K562 (cell line): ENCODE results near the gene CD55. TPM values are rescaled to one million over a fixed set of nuclear protein-coding genes. Genes with fewer than 3 reads are reported as not detected.

Experiments
- ATAC-seq: fragments of 200-7000 bp; cut with Tn5 transposase; 3 replicates; pipeline ENCODE4 v1.9.1; 2020; ENCODE audit warnings: moderate library complexity
- BruUV-seq: library from RNA; stranded (reverse); fragments of 400-500 nt; replicated peaks from 2 replicates; lab custom pipeline; 2021; lab: Mats Ljungman, UMichigan
- CTCF ChIA-PET: fragments of 300-600 bp; formaldehyde crosslinking; extraction: SDS; loops from one replicate; lab custom pipeline; 2021; ENCODE audit warnings: low intra/inter-chr PET ratio; lab: Yijun Ruan, JAX
- POLR2A ChIA-PET: fragments of 300-600, 350-650 bp; sonication (Branson Sonifier 250); formaldehyde crosslinking; extraction: SDS; loops from one replicate; lab custom pipeline; 2021; ENCODE audit warnings: antibody characterized with exemption, inconsistent platforms; lab: Yijun Ruan, JAX
- DNase-seq, 4 experiments: peaks; one replicate each; pipeline versions ENCODE4 v3.0.0 to v3.0.0-alpha.2; 2011 to 2018; ENCODE audit warnings: low spot score in 3 of 4, mixed read lengths in 3 of 4; ENCODE audit errors: extremely low read depth in 1 of 4
- FAIRE-seq: peaks from 2 replicates; lab custom pipeline; 2011; peaks lifted over from hg19 to GRCh38; lab: Jason Lieb, UNC
- H2AFZ ChIP-seq: 2 replicates; pipeline ENCODE4 v1.6.0; 2011; ENCODE audit warnings: low read depth, low read length, control low read depth, inconsistent platforms
- H3K27ac ChIP-seq: fragments of 200-600 bp; 3 replicates; pipeline ENCODE4 v1.8.0; 2011; ENCODE audit warnings: low read depth, mild to moderate bottlenecking, control low read depth, inconsistent platforms, low read length, moderate library complexity, mixed read lengths; ENCODE audit errors: extremely low read depth
- H3K27me3 ChIP-seq, 2 experiments: fragments of 300-600 bp in 1 of 2; 2 replicates in 1 of 2; 3 replicates in 1 of 2; pipeline versions ENCODE4 v1.6.0 to v1.8.0; 2011; ENCODE audit warnings: inconsistent platforms in 2 of 2, low read length in 2 of 2, mild to moderate bottlenecking in 1 of 2, mixed read lengths in 1 of 2, moderate library complexity in 1 of 2; ENCODE audit not compliant: control insufficient read depth in 2 of 2, insufficient read depth in 2 of 2
- H3K36me3 ChIP-seq: fragments of 300-600 bp; 3 replicates; pipeline ENCODE4 v1.8.0; 2011; ENCODE audit warnings: mild to moderate bottlenecking, low read length, inconsistent platforms; ENCODE audit not compliant: control insufficient read depth, insufficient read depth
- H3K4me1 ChIP-seq, 2 experiments: fragments of 200-600 bp in 1 of 2; replicated peaks in 1 of 2; 2 replicates in 1 of 2; 3 replicates in 1 of 2; pipeline versions ENCODE4 v1.5.1 to v1.8.0; 2011; ENCODE audit warnings: inconsistent platforms in 2 of 2, low read length in 2 of 2, mild to moderate bottlenecking in 1 of 2, mixed read lengths in 1 of 2, moderate library complexity in 1 of 2; ENCODE audit not compliant: control insufficient read depth in 2 of 2, insufficient read depth in 2 of 2
- H3K4me2 ChIP-seq: 2 replicates; pipeline ENCODE4 v1.6.1; 2011; ENCODE audit warnings: low read length, control low read depth, inconsistent platforms, mixed read lengths; ENCODE audit not compliant: insufficient read depth
- H3K4me3 ChIP-seq: fragments of 200-600 bp; sonication (generic), shearing (Covaris generic); 2 replicates; pipeline ENCODE4 v1.5.1; 2016; ENCODE audit warnings: control low read depth, inconsistent platforms
- H3K79me2 ChIP-seq: fragments of 200-600 bp; 3 replicates; pipeline ENCODE4 v1.8.0; 2011; ENCODE audit warnings: low read length, inconsistent platforms; ENCODE audit not compliant: control insufficient read depth, insufficient read depth
- H3K9ac ChIP-seq, 2 experiments: 2 replicates each; pipeline versions ENCODE4 v1.6.0 to v1.6.1; 2011; ENCODE audit warnings: low read depth in 2 of 2, low read length in 2 of 2, control low read depth in 1 of 2, inconsistent platforms in 1 of 2, mild to moderate bottlenecking in 1 of 2, mixed read lengths in 1 of 2; ENCODE audit not compliant: insufficient read depth in 1 of 2
- H3K9me1 ChIP-seq: one replicate; pipeline ENCODE4 v1.6.0; 2011; ENCODE audit warnings: inconsistent platforms, mild to moderate bottlenecking, low read length, moderate library complexity; ENCODE audit not compliant: control insufficient read depth, insufficient read depth
- H3K9me3 ChIP-seq: replicated peaks from 2 replicates; pipeline ENCODE4 v1.5.1; 2011; ENCODE audit warnings: low read depth, low read length, inconsistent platforms; ENCODE audit not compliant: control insufficient read depth, insufficient read depth
- H4K20me1 ChIP-seq: replicated peaks from 2 replicates; pipeline ENCODE4 v1.6.1; 2011; ENCODE audit warnings: low read length, inconsistent platforms, mixed read lengths; ENCODE audit not compliant: control insufficient read depth, insufficient read depth
- ELF4 ChIP-seq: fragments of 450-650 bp; formaldehyde crosslinking; IDR thresholded peaks from 2 replicates; pipeline ENCODE4 v1.4.0; 2022; ENCODE audit warnings: missing genetic modification characterization
- KLF10 ChIP-seq: fragments of 250-450 bp; sonication (Bioruptor Pico); IDR thresholded peaks from 2 replicates; pipeline ENCODE4 v1.6.1; 2021; ENCODE audit warnings: matching md5 sums
- MGA ChIP-seq: fragments of 450-650 bp; IDR thresholded peaks from 2 replicates; pipeline ENCODE4 v1.6.1; 2016; ENCODE audit warnings: mild to moderate bottlenecking, moderate library complexity
- POLR2H ChIP-seq: IDR thresholded peaks from 2 replicates; pipeline ENCODE4 v1.6.1; 2016; ENCODE audit warnings: missing genetic modification characterization, low read depth, mild to moderate bottlenecking, control low read depth, missing compliant biosample characterization, moderate library complexity
- SLC30A9 ChIP-seq: fragments of 250-450 bp; sonication (Bioruptor Pico); IDR thresholded peaks from 2 replicates; pipeline ENCODE4 v1.8.0; 2022; ENCODE audit warnings: mild to moderate bottlenecking, moderate library complexity
- SMAD3 ChIP-seq: fragments of 450-650 bp; formaldehyde crosslinking; conservative IDR thresholded peaks from 2 replicates; pipeline ENCODE4 v1.4.0; 2020; ENCODE audit warnings: mild to moderate bottlenecking
- SP1 ChIP-seq: sonication (generic); formaldehyde crosslinking; IDR thresholded peaks from 2 replicates; pipeline ENCODE4 v1.8.1; 2022; ENCODE audit warnings: mild to moderate bottlenecking, missing genetic modification reagents
- TCF3 ChIP-seq: sonication (generic); formaldehyde crosslinking; IDR thresholded peaks from 2 replicates; pipeline ENCODE4 v1.4.0; 2020; ENCODE audit warnings: mild to moderate bottlenecking, missing genetic modification reagents
- ZNF175 ChIP-seq: fragments of 200-800 bp; sonication (Bioruptor generic); IDR thresholded peaks from 2 replicates; pipeline ENCODE4 v1.6.1; 2016; ENCODE audit warnings: low read depth, mild to moderate bottlenecking, missing genetic modification characterization, missing compliant biosample characterization
- in situ Hi-C: fragments of 300-500 bp; cut with MboI; formaldehyde crosslinking; loops from 4 replicates; pipeline ENCODE4 v1.15.0; 2018; ENCODE audit warnings: inconsistent platforms, mixed read lengths
- intact Hi-C: fragments of 100-400 bp; cut with micrococcal nuclease; formaldehyde crosslinking; loops from 2 replicates; pipeline ENCODE4 v1.14.2; 2022
- polyA plus RNA-seq, 8 experiments: library from polyadenylated mRNA; depleted of rRNA in 4 of 8; stranded (reverse) in 5 of 8; unstranded in 3 of 8; fragments of >200 nt; fragmentation: Nextera tagmentation in 2 of 8; fragmentation: Illumina TruSeq in 1 of 8; extraction: Ambion mirVana in 2 of 8; extraction: Trizol in 1 of 8; gene quantifications; 2 replicates each; pipeline versions ENCODE4 v1.2.1 to v1.2.3, GENCODE V29; 2011 to 2014; ENCODE audit warnings: inconsistent platforms in 1 of 8, missing spikeins in 1 of 8
- total RNA-seq, 7 experiments: library from RNA; depleted of rRNA in 6 of 7; stranded (reverse); fragments of >200 nt in 6 of 7; fragmentation: Illumina TruSeq in 2 of 7; extraction: Trizol in 2 of 7; gene quantifications; 2 replicates each; pipeline versions ENCODE4 v1.2.1 to v1.2.3, GENCODE V29; 2011 to 2021; ENCODE audit warnings: low replicate concordance in 1 of 7

The CD55 gene
- total and polyA plus RNA-seq, 9 of the 15 experiments (the other 6 are each of a cell fraction or from before 2014, with no cell fraction given) = 17.7 to 150 (median 97.0) TPM

GRCh38 chr1:207323425-207324225, 2.1 kb downstream of the CD55 start (continued):
- TF ChIP-seq SP1 (CRISPR knock-in tag) = no peak; the same call in none of the 2 replicates
- TF ChIP-seq SMAD3 (CRISPR knock-in tag) = 0 out of 2 replicates have a peak, but pooled peaks have one; percentile 5
- 0 out of 2 replicates have a peak, but pooled peaks have one; percentile 2 for TF ChIP-seq POLR2H (tag)
- no peak for TF ChIP-seq ZNF175 (CRISPR knock-in tag)
- no peak for TF ChIP-seq KLF10 (CRISPR knock-in tag)
- TF ChIP-seq SLC30A9 (CRISPR knock-in tag) = 0 out of 2 replicates have a peak, but pooled peaks have one; percentile 51

GRCh38 chr1:207328004-207328403, 6.5 kb downstream of the CD55 start:
- FAIRE-seq = no peak
- Histone ChIP-seq H3K4me3 (no peak overlapping the region), H3K9me1 (no peaks in the 10 kb centered on the region), H3K9me3 (no peaks in the 10 kb centered on the region), H3K4me1 (peaks cover 0 to 6% of the 10 kb centered on the region in 2 experiments; a peak in 2 of 5 replicates), H3K79me2 (peaks cover 25% of the 10 kb centered on the region), H3K27ac (no peak overlapping the region), H3K4me2 (no peak overlapping the region), H3K27me3 (no peaks in the 10 kb centered on the region), H2AFZ (no peak overlapping the region), H4K20me1 (no peaks in the 10 kb centered on the region), H3K9ac (no peak overlapping the region), H3K36me3 (peaks cover 95% of the 10 kb centered on the region)
- ATAC-seq = peak; percentile 25
- CTCF ChIA-PET = no interaction called here
- BruUV-seq = no TSS peak
- DNase-seq = peak in 1 of 4 experiments; percentile 35
- in situ Hi-C loops = no loop called here
- POLR2A ChIA-PET = no interaction called here
- intact Hi-C loops = no loop called here
- TF ChIP-seq MGA = 0 out of 2 replicates have a peak, but pooled peaks have one; percentile 11
- TF ChIP-seq TCF3 (CRISPR knock-in tag) = 0 out of 2 replicates have a peak, but pooled peaks have one; percentile 25
- 0 out of 2 replicates have a peak, but pooled peaks have one; percentile 36 for TF ChIP-seq ELF4 (CRISPR knock-in tag)
